Measurements from ENCODE around the gene CFB.
"Not testable (repeated sequence)": the region's sequence is repeated elsewhere in the genome, so short reads cannot be mapped to it uniquely, and the experiment has no call there.

The CFB gene

GRCh38 chr6:31911826-31912585 lies 33.9 kb upstream of the CFB start:
- DNase-seq, result no peak

- DNase-seq, result no peak
These were observed 30.5 kb upstream of the CFB start for GRCh38 chr6:31915351-31915750.

GRCh38 chr6:31915756-31916155 lies 30.1 kb upstream of the CFB start:
- DNase-seq, result no peak

GRCh38 chr6:31918069-31918720 lies 27.7 kb upstream of the CFB start:
- no peak for DNase-seq

GRCh38 chr6:31919624-31920303 lies 26.1 kb upstream of the CFB start:
- DNase-seq, result no peak

- DNase-seq, result no peak
These were observed 25.1 kb upstream of the CFB start for GRCh38 chr6:31920811-31921210.

- DNase-seq, result no peak
These were observed 23.0 kb upstream of the CFB start for GRCh38 chr6:31922942-31923341.

GRCh38 chr6:31927242-31927862 lies 18.5 kb upstream of the CFB start, which contains the start of gene C2:
C2 (plus strand) TSS chr6:31927717; CDS start chr6:31927753, 36 bp downstream.
- no peak for DNase-seq

- DNase-seq, result no peak
These were observed 17.8 kb upstream of the CFB start for GRCh38 chr6:31927863-31928671.

GRCh38 chr6:31928672-31928939 lies 17.3 kb upstream of the CFB start:
- no peak for DNase-seq

- no peak for DNase-seq
These were observed 14.9 kb upstream of the CFB start for GRCh38 chr6:31930962-31931361.

- not testable (repeated sequence) for DNase-seq
These were observed 13.8 kb upstream of the CFB start for GRCh38 chr6:31932137-31932536.

- DNase-seq, result no peak
These were observed 12.4 kb upstream of the CFB start for GRCh38 chr6:31933537-31933936.

GRCh38 chr6:31935021-31935420 lies 10.9 kb upstream of the CFB start:
- no peak for DNase-seq

- no peak for DNase-seq
These were observed 10.1 kb upstream of the CFB start for GRCh38 chr6:31935823-31936222.

- DNase-seq, result no peak
These were observed 5.6 kb upstream of the CFB start for GRCh38 chr6:31940256-31940664.

- no peak for DNase-seq
These were observed 2.2 kb upstream of the CFB start for GRCh38 chr6:31943742-31944141.

- DNase-seq, result no peak
These were observed 765 bp upstream of the CFB start for GRCh38 chr6:31945154-31945506.

GRCh38 chr6:31946370-31946885 lies 533 bp downstream of the CFB start:
- DNase-seq, result no peak

GRCh38 chr6:31947070-31947675 lies 1.3 kb downstream of the CFB start:
- DNase-seq, result no peak

- no peak for DNase-seq
These were observed 2.0 kb downstream of the CFB start for GRCh38 chr6:31947864-31948263.

GRCh38 chr6:31948306-31948705 lies 2.4 kb downstream of the CFB start:
- no peak for DNase-seq

Data from right kidney (tissue), 1 donor.